HCT116 (cell line): ENCODE measurements around the gene ADAMTS16. TPM values are rescaled to one million over a fixed set of nuclear protein-coding genes. Genes with fewer than 3 reads are reported as not detected.

ENCODE experiments used
- ATAC-seq: fragments of 200-7000 bp; cut with Tn5 transposase; 2 replicates; pipeline ENCODE4 v1.9.1; 2020; ENCODE audit warnings: mild to moderate bottlenecking, moderate library complexity
- BruUV-seq: library from RNA; stranded (reverse); fragments of 400-500 nt; replicated peaks from 2 replicates; lab custom pipeline; 2021; lab: Mats Ljungman, UMichigan
- CTCF ChIA-PET: fragments of 300-600 bp; sonication (Branson Sonifier 250); formaldehyde crosslinking; loops from one replicate; lab custom pipeline; 2021; ENCODE audit warnings: antibody characterized with exemption; lab: Charles Lee
- POLR2A ChIA-PET: fragments of 300-600, 350-600 bp; sonication (Branson Sonifier 250); formaldehyde crosslinking; loops from one replicate; lab custom pipeline; 2021; ENCODE audit warnings: antibody characterized with exemption; lab: Charles Lee
- RAD21 ChIA-PET, 2 experiments: fragments of 300-600 bp; sonication (Branson Sonifier 250); formaldehyde crosslinking; loops; one replicate each; lab custom pipeline; 2023; ENCODE audit warnings: low total read pairs in 2 of 2; ENCODE audit not compliant: uncharacterized antibody in 2 of 2, unreplicated experiment in 2 of 2, low non-redundant PET in 1 of 2; lab: Charles Lee
- DNase-seq: peaks from one replicate; pipeline ENCODE4 v3.0.0-alpha.2; 2010; ENCODE audit warnings: low read depth, low spot score
- H2AFZ ChIP-seq: fragments of 200-600 bp; shearing (Covaris generic), sonication (generic); 2 replicates; pipeline ENCODE4 v1.6.1; 2017; ENCODE audit warnings: low read depth, mixed run types, mixed read lengths, antibody characterized with exemption, low read length; ENCODE audit not compliant: poor library complexity, severe bottlenecking
- H3K27ac ChIP-seq: 2 replicates; pipeline ENCODE4 v1.5.1; 2012; ENCODE audit warnings: low read depth, low read length
- H3K27me3 ChIP-seq: fragments of 200-600 bp; sonication (generic); 2 replicates; pipeline ENCODE4 v1.6.1; 2016; ENCODE audit warnings: mixed run types, low read length, mixed read lengths; ENCODE audit not compliant: insufficient read depth
- H3K36me3 ChIP-seq, 2 experiments: fragments of 200-500 bp in 1 of 2; fragments of 200-600 bp in 1 of 2; sonication (Bioruptor generic) in 1 of 2; sonication (generic) in 1 of 2; 2 replicates each; pipeline versions ENCODE4 v1.5.1 to v1.6.1; 2014 to 2016; ENCODE audit warnings: low read length in 2 of 2, inconsistent platforms in 1 of 2, mixed read lengths in 1 of 2, mixed run types in 1 of 2; ENCODE audit not compliant: insufficient read depth in 2 of 2, control insufficient read depth in 1 of 2
- H3K4me1 ChIP-seq, 2 experiments: fragments of 200-600 bp in 1 of 2; sonication (generic) in 1 of 2; 2 replicates each; pipeline versions ENCODE4 v1.5.1 to v1.6.1; 2012 to 2017; ENCODE audit warnings: low read length in 2 of 2, inconsistent platforms in 1 of 2, mild to moderate bottlenecking in 1 of 2, mixed read lengths in 1 of 2, mixed run types in 1 of 2, moderate library complexity in 1 of 2; ENCODE audit not compliant: insufficient read depth in 2 of 2, control insufficient read depth in 1 of 2
- H3K4me2 ChIP-seq: fragments of 200-600 bp; sonication (generic); 2 replicates; pipeline ENCODE4 v1.6.1; 2017; ENCODE audit warnings: mixed run types, low read length, mixed read lengths
- H3K4me3 ChIP-seq, 2 experiments: fragments of 200-600 bp in 1 of 2; sonication (generic) in 1 of 2; replicated peaks in 1 of 2; 2 replicates each; pipeline ENCODE4 v1.5.1; 2011 to 2016; ENCODE audit warnings: low read length in 2 of 2, control low read depth in 1 of 2, low read depth in 1 of 2, mild to moderate bottlenecking in 1 of 2, mixed read lengths in 1 of 2, mixed run types in 1 of 2
- H3K79me2 ChIP-seq: fragments of 200-600 bp; sonication (generic); 2 replicates; pipeline ENCODE4 v1.6.1; 2017; ENCODE audit warnings: mild to moderate bottlenecking, mixed run types, low read length, moderate library complexity, mixed read lengths; ENCODE audit not compliant: insufficient read depth
- H3K9ac ChIP-seq: fragments of 200-600 bp; sonication (generic); 2 replicates; pipeline ENCODE4 v1.6.1; 2016; ENCODE audit warnings: low read length, mixed read lengths
- H3K9me2 ChIP-seq: fragments of 200-600 bp; sonication (generic), shearing (Covaris generic); 2 replicates; pipeline ENCODE4 v1.6.1; 2017; ENCODE audit warnings: mixed run types, mild to moderate bottlenecking, moderate library complexity; ENCODE audit not compliant: insufficient read depth
- H3K9me3 ChIP-seq, 2 experiments: fragments of 200-500 bp in 1 of 2; fragments of 200-600 bp in 1 of 2; sonication (Bioruptor generic) in 1 of 2; sonication (generic) in 1 of 2; 2 replicates each; pipeline ENCODE4 v1.6.1; 2014 to 2017; ENCODE audit warnings: low read length in 2 of 2, mixed read lengths in 2 of 2, inconsistent platforms in 1 of 2, low read depth in 1 of 2, mild to moderate bottlenecking in 1 of 2, mixed run types in 1 of 2, moderate library complexity in 1 of 2; ENCODE audit not compliant: control insufficient read depth in 1 of 2, insufficient read depth in 1 of 2
- H4K20me1 ChIP-seq: fragments of 200-600 bp; sonication (generic), shearing (Covaris generic); 2 replicates; pipeline ENCODE4 v1.6.1; 2017; ENCODE audit warnings: mixed run types, mild to moderate bottlenecking, moderate library complexity; ENCODE audit not compliant: insufficient read depth
- ELF1 ChIP-seq: IDR thresholded peaks from 2 replicates; pipeline ENCODE4 v1.6.1; 2012; ENCODE audit warnings: low read depth, borderline replicate concordance
- FOSL1 ChIP-seq: IDR thresholded peaks from 2 replicates; pipeline ENCODE4 v1.6.1; 2012; ENCODE audit warnings: low read depth
- POLR2A ChIP-seq: IDR thresholded peaks from 2 replicates; pipeline ENCODE4 v1.7.0; 2011; ENCODE audit warnings: borderline replicate concordance; ENCODE audit not compliant: insufficient read depth, insufficient read length; ENCODE audit errors: extremely low read depth
- POLR2AphosphoS5 ChIP-seq: IDR thresholded peaks from 2 replicates; pipeline ENCODE4 v1.6.1; 2011; ENCODE audit warnings: mild to moderate bottlenecking, low read depth, low read length, moderate library complexity
- SIN3A ChIP-seq: IDR thresholded peaks from 2 replicates; pipeline ENCODE4 v1.6.1; 2012; ENCODE audit warnings: low read depth
- SP1 ChIP-seq: IDR thresholded peaks from 2 replicates; pipeline ENCODE4 v1.6.1; 2012; ENCODE audit warnings: low read depth
- YY1 ChIP-seq: IDR thresholded peaks from 2 replicates; pipeline ENCODE4 v1.6.1; 2011; ENCODE audit warnings: low read length, low read depth, moderate library complexity, mild to moderate bottlenecking; ENCODE audit not compliant: insufficient replicate concordance; ENCODE audit errors: extremely low read depth
- ZFX ChIP-seq: fragments of 450-650 bp; IDR thresholded peaks from 2 replicates; pipeline ENCODE4 v1.6.1; 2017
- intact Hi-C: fragments of 100-400 bp; cut with micrococcal nuclease; formaldehyde crosslinking; loops from 2 replicates; pipeline ENCODE4 v1.10.0; 2022
- total RNA-seq: library from RNA; stranded (reverse); gene quantifications from one replicate; pipeline ENCODE4 v1.2.1, GENCODE V29; 2021; ENCODE audit not compliant: unreplicated experiment
- TF ChIP-seq, protein P1 (sequence below): IDR thresholded peaks from 2 replicates; pipeline ENCODE4 v1.6.1; 2012; ENCODE audit warnings: low read depth
- TF ChIP-seq, protein P2 (sequence below): IDR thresholded peaks from 2 replicates; pipeline ENCODE4 v1.6.1; 2012
- TF ChIP-seq, protein P3 (sequence below), 3 experiments: fragments of 200-600 bp in 1 of 3; sonication (generic) in 1 of 3; IDR thresholded peaks in 2 of 3; conservative IDR thresholded peaks in 1 of 3; 2 replicates each; pipeline ENCODE4 v1.5.1; 2012 to 2017; ENCODE audit warnings: low read depth in 2 of 3, low read length in 2 of 3, antibody characterized with exemption in 1 of 3, borderline replicate concordance in 1 of 3, control low read depth in 1 of 3, mild to moderate bottlenecking in 1 of 3, mixed read lengths in 1 of 3, mixed run types in 1 of 3, moderate library complexity in 1 of 3; ENCODE audit not compliant: insufficient read depth in 1 of 3
- TF ChIP-seq, protein P4 (sequence below): IDR thresholded peaks from 2 replicates; pipeline ENCODE4 v1.6.1; 2012

ADAMTS16 gene
- total RNA-seq, 1 experiment from 2014 or later: 2.4 TPM

DNA sequence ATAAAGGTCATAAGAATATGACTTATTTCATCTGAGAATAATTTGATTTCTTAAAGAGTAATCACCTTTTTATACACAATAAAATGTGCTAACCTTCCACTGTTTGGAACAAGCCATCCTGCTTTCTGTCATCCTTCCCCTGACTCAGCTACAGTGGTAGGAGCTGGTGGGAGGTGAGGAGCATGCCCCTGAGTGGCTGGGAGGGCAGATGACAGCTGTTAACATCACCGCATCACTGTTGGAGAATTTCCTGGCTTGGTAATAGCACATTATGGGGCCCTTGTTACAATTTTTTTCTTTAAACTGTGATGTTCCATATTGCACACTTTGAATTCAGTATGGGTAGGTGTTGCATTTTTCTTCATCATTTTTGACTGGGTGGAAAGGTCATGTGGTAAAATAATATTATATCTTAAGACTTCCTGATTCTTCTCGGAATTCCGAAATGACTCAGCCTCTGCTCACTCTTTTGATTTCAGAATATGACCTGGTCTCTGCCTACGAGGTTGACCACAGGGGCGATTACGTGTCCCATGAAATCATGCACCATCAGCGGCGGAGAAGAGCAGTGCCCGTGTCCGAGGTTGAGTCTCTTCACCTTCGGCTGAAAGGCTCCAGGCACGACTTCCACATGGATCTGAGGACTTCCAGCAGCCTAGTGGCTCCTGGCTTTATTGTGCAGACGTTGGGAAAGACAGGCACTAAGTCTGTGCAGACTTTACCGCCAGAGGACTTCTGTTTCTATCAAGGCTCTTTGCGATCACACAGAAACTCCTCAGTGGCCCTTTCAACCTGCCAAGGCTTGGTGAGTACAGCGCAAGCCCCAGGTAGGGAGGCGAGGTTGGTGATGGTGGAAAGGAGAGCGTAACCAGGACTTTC, 5.8 kb downstream of the ADAMTS16 start (continued):
- TF ChIP-seq, protein P1, sequence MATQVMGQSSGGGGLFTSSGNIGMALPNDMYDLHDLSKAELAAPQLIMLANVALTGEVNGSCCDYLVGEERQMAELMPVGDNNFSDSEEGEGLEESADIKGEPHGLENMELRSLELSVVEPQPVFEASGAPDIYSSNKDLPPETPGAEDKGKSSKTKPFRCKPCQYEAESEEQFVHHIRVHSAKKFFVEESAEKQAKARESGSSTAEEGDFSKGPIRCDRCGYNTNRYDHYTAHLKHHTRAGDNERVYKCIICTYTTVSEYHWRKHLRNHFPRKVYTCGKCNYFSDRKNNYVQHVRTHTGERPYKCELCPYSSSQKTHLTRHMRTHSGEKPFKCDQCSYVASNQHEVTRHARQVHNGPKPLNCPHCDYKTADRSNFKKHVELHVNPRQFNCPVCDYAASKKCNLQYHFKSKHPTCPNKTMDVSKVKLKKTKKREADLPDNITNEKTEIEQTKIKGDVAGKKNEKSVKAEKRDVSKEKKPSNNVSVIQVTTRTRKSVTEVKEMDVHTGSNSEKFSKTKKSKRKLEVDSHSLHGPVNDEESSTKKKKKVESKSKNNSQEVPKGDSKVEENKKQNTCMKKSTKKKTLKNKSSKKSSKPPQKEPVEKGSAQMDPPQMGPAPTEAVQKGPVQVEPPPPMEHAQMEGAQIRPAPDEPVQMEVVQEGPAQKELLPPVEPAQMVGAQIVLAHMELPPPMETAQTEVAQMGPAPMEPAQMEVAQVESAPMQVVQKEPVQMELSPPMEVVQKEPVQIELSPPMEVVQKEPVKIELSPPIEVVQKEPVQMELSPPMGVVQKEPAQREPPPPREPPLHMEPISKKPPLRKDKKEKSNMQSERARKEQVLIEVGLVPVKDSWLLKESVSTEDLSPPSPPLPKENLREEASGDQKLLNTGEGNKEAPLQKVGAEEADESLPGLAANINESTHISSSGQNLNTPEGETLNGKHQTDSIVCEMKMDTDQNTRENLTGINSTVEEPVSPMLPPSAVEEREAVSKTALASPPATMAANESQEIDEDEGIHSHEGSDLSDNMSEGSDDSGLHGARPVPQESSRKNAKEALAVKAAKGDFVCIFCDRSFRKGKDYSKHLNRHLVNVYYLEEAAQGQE: no peak

DNA sequence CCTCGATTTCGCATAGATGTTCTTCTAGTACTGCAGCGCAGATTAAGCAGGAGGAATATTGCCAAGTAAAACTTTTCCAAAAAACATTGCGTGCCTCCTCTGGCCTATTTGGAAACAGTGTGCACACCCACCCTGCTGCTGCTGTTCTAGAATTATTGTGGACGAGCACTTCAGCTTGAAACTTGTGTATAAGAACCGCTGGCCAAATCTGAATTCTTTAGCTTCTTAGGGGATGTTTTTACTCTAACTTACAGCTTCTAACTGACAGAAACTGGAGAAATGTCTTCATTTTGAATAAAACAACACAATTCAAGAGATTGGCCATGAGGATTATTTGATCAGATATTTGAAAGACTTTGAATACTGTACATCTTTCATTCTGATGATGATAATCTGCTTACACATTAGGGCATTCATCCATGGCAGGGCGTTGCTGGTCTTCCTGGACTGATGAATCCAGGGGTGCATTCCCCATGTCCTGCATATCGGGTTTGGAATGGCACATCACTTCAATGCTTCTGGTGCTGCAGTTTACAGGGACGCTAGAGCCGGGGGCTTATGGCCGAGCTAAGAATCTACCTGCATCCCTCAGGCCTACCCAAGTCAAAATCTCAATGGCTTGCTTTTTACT, 6.5 kb downstream of the ADAMTS16 start:
- Histone ChIP-seq H3K79me2 (no peaks in the 10 kb centered on the region; the same call in 1 of the 2 replicates), H3K27ac (peak overlapping the region; percentile 65), H4K20me1 (no peaks in the 10 kb centered on the region), H3K27me3 (no peaks in the 10 kb centered on the region), H3K4me2 (peak overlapping the region; percentile 87), H3K9ac (peak overlapping the region; percentile 58), H3K9me2 (no peaks in the 10 kb centered on the region), H2AFZ (peak overlapping the region; percentile 89), H3K4me3 (peak overlapping the region; percentile 35 to 56), H3K9me3 (peaks cover 0 to 9% of the 10 kb centered on the region in 2 experiments; a peak in 1 of 4 replicates), H3K4me1 (peaks cover 11 to 28% of the 10 kb centered on the region in 2 experiments; a peak in 3 of 4 replicates), H3K36me3 (no peaks in the 10 kb centered on the region)
- intact Hi-C loops: loop anchor here (2.0 to 5.0 kb wide), 2 partner anchors 126 to 194 kb away; no protein-coding TSS in a partner anchor
- TSS peak; percentile 63 for BruUV-seq
- ChIA-PET RAD21 (no interaction called here), CTCF (no interaction called here), POLR2A (interaction anchor here (1.5 to 2.1 kb wide), 2 partner anchors 8 to 275 kb away, joined by 3 to 7 read pairs; partner anchors contain the start of gene ICE1)
- peak; percentile 27 for ATAC-seq
- DNase-seq: no peak
- TF ChIP-seq, protein P2, sequence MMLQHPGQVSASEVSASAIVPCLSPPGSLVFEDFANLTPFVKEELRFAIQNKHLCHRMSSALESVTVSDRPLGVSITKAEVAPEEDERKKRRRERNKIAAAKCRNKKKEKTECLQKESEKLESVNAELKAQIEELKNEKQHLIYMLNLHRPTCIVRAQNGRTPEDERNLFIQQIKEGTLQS: no peak
- TF ChIP-seq POLR2AphosphoS5: no peak
- no peak for TF ChIP-seq YY1
- TF ChIP-seq ELF1: no peak
- TF ChIP-seq SIN3A: no peak
- TF ChIP-seq, protein P3, sequence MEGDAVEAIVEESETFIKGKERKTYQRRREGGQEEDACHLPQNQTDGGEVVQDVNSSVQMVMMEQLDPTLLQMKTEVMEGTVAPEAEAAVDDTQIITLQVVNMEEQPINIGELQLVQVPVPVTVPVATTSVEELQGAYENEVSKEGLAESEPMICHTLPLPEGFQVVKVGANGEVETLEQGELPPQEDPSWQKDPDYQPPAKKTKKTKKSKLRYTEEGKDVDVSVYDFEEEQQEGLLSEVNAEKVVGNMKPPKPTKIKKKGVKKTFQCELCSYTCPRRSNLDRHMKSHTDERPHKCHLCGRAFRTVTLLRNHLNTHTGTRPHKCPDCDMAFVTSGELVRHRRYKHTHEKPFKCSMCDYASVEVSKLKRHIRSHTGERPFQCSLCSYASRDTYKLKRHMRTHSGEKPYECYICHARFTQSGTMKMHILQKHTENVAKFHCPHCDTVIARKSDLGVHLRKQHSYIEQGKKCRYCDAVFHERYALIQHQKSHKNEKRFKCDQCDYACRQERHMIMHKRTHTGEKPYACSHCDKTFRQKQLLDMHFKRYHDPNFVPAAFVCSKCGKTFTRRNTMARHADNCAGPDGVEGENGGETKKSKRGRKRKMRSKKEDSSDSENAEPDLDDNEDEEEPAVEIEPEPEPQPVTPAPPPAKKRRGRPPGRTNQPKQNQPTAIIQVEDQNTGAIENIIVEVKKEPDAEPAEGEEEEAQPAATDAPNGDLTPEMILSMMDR (IDR thresholded peaks at IDR 0.05 in 2 of 3, conservative IDR thresholded peaks at IDR 0.05 in 1 of 3; ENCODE audit: borderline replicate concordance in 1 of 3, insufficient read depth in 1 of 3, low read depth in 2 of 3, low read length in 2 of 3): no peak
- TF ChIP-seq ZFX: no peak
- no peak for TF ChIP-seq POLR2A
- no peak for TF ChIP-seq FOSL1
- no peak for TF ChIP-seq SP1
- TF ChIP-seq, protein P1: no peak
- TF ChIP-seq, protein P4, sequence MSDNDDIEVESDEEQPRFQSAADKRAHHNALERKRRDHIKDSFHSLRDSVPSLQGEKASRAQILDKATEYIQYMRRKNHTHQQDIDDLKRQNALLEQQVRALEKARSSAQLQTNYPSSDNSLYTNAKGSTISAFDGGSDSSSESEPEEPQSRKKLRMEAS: no peak
